NCI-H2107 treated with DMSO at 0.1 percent for 48 hours (cell line): Measurements from ENCODE around the gene PPP1R12B.
"Not testable (repeated sequence)": the region's sequence is repeated elsewhere in the genome, so short reads cannot be mapped to it uniquely, and the experiment has no call there.

Source experiments
- DNase-seq: peaks from one replicate; lab custom pipeline; 2025; ENCODE audit not compliant: unreplicated experiment; lab: John Stamatoyannopoulos, UW

The PPP1R12B gene

DNA sequence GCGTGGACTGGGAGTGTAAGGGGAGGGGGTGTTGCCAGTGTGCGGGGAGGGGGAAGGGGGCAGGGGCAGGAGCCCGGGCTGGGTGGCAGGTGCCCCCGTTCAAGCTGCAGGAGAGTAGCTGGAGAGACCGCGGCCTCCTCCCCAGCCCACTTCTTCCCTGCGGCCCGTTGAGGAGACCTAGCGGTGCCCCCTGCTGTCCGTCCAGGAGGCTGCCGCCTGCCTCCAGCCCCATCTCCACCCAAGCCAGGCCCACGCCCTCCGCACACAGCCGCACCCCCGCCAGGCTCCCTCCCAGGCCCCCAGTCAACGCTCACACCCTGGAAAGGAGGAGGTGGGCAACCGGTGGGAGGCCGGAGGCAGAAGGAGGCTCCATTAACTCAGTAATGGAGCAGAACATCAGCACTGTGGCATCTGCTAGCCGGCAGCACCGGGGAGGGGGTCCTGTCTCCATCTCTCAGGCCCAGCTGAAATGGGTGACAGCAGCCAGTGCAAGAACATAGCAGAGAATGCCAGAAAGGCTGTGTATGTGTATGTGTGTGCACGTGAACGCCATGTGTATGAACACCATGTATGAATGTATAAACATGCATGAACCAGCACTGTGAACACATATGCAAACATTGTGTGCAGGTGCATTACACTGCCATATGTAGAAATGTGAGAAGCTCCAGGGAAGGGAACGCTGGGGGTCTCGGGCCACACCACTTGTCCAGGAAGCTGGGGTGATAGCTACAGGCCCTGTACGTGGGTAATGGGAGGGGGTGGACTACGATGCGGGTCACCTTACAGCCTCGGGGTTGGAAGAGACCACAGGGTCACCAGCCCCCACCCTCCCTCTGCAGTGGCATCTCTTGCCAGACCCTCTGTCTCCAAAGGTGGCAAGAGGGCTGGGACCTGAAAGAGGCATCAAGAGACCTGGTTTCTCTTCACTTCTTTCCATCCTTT, 277.2 kb downstream of the PPP1R12B start:
- peak; percentile 37 for DNase-seq

DNA sequence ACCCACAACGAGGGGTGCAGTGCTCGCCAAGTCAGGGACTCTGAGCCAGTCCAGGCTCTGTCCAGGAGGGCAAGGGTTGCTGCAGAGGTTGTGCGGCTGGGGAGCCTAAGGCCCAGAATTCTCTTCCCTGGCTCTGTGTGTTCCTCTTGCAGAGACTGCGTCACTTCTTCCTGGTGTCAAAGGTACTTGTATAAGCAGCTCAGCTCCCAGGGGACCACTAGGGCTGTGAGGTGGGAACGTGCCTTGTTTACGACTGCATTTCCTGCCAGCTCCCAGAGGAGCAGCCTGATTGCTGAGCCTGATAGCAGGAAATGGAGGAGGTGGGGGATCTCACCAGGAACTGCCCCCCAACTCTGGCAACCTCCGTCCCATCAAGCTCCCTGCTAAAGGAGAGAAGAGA, 278.5 kb downstream of the PPP1R12B start:
- DNase-seq: peak; percentile 80

DNA sequence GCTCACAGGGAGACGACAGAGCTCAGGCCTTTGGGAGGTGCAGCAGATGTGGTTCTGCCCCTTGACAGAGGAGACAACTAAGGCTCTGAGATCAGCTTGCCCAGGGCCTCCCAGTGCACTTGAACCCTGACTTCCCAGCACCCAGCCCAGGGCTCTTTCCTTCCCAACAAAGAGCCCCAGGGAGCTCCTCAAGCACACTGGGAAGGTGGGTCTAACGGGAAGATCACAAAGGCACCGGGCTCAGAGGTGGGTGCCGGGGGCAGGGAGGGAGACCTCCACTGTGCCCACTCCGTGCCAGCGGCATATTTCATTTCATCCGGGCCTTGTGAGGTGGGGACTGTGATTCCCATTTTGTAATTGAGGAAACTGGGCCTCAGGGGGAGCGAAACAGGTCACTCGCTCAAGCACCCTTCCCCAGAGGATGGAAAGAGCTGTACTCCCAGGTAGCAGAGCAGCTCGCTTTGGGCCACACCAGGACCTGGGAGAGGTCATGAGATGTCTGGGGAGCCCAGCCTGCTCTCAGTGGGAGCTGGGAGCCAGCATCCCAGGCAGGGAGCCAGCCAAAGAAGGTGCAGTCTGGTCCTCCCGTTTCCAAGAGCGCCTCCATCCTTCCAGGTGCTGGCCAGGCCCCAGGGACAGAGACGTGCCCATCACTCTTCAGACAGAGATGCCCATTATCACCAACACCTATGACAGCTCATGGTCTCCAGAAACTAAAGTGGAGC, 279.5 kb downstream of the PPP1R12B start:
- no peak for DNase-seq

DNA sequence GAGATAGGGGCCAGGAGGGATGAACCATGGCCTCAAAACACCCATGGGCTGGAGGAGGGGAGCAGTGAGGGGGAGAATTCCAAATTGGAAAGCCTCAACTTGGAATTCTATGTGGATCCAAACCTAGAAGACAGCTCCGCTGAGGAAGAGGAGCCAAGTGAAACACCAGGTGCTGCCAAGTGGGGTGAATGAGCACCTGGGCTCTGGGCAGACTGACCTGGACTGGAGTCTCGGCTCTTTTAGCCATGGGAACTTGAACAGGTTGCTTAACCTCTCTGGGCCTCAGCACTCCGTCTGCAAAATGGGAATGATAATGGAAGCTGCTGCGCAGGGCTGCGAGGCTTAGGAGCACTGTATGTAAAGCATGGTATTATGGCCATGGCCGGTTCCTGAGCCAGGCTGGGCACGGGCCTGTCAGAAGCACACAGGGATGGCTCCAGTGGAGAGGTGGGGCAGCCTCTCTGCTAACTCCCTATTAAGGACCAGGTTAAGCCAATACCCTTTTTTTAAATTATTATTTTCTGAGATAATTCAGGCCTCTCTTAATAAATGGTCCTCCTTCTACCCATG, 280.2 kb downstream of the PPP1R12B start:
- no peak for DNase-seq

DNA sequence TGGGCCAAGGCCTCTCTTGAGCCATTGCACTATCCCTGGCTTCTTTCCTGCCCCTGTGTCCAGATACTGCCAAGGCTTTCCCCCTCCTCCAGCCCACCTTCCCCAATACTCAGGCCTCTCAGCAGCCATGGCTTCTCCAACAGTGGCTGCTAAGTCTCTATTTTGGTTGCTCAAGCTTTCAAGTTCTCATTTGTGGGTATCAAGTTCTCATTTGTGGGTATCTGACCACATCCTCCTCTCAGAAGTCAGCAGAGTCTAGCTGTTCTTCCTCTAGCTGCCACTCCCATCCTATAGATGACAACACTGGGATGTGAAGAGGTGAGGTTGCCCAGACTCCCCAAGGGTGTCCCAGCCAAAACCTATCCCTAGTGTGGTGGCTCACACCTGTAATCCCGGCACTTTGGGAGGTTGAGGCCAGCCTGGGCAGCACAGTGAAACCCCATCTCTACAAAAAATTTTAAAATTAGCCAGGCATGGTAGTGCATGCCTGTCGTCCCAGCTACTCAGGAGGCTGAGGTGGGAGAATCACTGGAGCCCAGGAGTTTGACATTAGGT, 280.8 kb downstream of the PPP1R12B start:
- not testable (repeated sequence) for DNase-seq

DNA sequence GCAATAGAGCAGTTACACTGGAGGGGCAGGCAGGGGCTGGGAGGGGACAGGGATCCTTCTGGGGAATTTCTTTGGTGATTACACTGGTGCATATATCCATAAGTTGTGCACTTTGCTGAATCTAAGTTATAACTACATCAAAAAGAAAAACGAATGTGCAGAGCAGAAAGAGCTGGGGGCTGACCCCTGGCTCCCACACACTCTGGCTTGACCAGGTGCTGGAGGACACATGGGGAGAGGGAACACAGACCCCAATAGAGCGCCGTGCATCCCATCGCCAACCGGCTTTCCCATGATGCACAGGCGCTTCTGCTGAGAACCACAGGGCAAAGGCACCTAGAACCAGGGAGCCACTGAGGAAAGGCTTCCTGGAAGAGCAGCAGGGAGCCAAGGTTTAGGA, 281.6 kb downstream of the PPP1R12B start:
- not testable (repeated sequence) for DNase-seq

DNA sequence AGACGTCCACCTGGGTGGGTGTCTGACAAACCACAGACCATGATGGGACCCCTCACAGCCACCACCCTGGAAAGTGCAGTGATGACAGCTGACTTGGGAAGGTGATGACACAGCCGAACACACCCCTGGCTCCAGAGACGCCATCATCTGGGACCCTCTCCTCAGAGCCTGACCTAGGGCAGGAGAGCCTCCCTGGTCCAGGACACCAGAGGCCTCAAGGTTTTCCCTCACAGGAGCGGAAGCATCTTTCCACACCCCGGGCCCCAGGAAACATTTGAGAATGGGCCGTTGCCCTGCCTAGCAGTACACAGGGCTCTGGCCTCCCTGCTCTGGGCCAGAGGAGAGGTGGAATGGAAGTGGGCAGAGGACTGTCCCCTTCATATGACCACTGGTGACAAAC, 282.0 kb downstream of the PPP1R12B start:
- DNase-seq: no peak

DNA sequence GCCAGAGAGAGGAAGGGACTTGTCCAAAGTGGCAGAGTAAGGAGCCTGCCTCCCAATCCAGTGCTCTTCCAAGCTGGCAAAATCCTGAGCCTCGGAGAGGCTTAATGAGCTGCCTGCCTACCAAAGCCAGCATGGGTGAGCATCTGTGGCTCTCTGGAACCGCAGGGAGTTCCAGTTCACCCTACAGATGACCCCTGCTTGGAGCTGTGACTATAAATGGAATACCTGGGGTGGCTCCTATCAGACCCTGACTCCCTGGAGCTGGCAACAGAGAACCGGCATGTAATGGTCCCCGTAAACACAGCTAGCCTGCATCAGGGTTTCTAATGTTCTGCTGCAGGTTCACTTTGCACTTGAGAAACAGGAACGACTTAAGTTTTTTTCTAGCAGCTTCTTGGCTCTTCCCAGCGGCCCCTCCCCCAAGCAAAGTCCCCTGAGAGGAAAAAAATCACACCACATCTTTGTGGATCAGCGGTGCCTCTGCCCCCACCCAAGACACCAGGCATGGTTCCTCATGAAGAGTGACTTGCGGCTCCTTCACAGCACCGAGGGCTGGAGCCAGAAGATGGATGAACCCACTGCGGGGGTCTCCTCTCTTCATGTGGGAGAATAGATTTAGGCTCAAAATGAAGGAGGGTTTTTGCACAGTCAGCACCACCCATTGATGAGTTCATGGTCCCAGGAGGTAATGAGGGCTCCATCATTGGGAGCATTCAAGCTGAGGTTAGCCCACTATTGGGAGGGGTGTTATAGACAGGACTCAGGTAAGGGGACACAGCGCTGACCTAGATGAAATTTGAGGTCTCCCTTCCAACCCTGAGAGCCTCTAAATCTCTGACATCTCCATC, 282.8 kb downstream of the PPP1R12B start:
- DNase-seq: no peak

DNA sequence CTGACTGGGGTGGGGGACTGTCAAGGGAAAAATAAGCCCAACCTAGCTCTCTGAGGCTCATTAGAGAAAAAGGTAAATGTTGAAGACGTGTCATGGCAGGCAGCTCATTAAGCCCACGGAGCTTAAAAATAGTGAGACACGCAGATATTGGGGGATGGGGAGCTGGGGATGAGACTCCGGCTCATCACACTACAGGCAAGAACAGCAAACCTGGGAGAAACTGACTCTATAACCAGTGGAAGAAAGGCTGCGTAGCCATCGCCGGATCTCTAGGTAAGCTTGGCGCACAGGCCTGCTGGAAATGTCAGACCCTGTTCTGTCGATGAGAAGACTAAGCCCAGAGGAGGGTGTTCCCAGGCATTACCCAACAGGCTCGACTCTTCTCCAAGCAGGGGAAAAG, 283.7 kb downstream of the PPP1R12B start:
- DNase-seq: no peak

DNA sequence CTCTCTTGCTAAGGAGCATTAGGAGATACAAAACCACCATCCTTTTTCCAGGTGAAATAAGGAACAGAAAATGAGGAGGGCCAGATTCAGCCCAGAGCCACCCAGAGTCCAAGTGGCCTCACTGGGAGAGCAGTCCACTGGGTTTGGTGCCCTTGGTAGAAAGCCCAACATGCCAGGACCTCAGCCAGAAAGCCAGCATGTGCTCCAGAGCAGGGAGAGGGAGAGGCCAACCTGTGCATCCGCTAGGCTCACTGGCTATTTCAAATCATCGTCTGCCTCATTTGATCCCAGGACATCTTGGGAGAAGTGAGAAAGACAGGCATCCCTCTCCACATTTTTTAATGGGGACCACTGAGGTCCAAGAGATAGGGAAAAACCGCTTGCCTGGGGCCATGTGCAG, 287.7 kb downstream of the PPP1R12B start:
- DNase-seq: not testable (repeated sequence)

DNA sequence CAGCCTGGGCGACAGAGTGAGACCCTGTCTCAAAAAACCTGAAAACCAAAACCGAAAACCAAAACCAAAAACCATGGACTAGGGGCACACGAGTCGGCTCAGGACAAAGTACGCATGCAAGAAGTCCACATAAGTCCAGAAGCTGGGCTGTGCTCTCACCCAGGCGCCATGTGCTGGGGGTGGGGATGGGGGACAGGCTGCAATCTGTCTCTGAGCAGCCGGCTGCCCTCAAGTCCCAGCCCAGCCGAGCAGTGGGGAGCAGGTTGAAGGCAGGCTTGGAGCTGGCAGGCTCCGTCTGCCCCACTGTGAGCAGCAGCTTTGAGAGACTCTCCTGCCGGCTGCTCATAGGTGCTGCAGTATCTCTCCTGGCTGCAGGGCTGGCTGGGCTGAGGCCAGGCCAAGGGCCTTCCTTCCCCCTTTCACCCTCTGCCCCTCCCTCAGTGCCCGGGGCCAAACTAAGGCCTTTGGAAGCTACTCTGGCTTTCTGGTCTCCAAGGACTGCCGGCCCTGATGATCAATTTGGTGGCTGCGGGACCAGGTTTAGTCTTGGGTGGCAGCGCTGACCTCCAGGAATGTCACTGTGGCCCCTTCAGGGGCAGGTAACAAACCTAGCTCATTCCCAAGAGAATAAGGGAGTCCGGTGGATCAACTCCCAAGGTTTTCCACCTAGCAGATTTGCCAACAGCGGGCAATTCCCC, 289.0 kb downstream of the PPP1R12B start:
- not testable (repeated sequence) for DNase-seq

DNA sequence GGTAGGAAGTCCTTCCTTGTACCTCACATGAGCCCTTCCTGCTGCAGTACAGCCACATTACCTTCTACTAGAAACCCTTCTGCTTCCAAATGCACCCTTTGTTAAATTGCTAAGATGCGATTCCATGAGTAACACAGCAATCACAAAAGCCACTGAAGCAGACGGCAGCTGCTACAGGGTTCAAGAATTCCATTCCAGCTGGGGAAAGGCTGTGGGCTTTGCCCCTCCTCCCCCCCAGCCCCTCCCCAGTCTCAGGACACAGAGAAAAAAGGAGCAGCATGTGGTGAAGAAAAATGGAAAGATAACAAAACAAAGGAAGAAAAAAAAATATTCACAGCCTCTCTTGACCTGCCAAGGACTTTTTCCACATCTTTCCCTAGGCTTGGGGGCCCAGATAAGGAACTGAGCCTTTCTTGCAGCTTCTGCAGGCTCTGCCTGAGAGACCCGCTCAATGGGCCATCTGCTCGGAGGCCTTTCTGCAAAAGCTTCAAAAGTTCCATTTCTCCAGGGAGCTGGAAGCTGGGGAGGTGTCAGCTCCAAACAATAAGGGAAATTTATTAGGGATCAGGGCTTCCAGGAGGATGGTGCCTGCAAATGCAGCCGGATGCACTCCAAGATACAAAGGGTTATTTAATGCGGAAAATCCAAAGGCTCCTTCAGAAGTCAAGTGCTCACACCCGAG, 289.7 kb downstream of the PPP1R12B start:
- DNase-seq: no peak

DNA sequence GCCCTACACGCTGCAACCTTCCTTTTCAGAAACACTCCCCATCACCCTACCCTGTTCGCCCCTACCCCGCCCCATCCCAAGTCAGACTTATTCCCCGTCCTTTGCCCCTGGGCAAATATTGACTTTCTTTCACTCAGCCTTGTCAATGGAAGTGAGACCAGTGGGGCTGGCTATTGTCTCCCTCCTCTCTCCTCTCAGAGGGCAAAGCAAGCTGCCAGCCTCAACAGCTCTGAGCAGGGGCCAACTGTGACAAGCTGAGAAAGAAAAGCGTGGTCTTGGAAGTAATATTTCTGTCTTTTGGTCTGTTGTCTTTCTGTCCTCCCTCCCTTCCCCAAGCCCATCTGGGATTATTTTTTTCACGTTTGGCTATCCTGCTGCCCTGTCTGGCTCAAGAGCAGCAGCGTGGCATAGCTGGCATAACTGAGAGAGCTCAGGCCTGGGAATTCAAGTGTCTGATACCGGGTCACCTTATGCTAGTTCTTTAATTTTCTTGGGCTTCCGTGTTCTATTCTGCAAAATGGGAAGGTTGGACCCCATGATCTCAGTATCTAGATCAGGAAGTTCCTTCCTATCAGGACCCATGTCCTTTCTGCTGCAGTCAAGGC, 290.3 kb downstream of the PPP1R12B start:
- DNase-seq: not testable (repeated sequence)

DNA sequence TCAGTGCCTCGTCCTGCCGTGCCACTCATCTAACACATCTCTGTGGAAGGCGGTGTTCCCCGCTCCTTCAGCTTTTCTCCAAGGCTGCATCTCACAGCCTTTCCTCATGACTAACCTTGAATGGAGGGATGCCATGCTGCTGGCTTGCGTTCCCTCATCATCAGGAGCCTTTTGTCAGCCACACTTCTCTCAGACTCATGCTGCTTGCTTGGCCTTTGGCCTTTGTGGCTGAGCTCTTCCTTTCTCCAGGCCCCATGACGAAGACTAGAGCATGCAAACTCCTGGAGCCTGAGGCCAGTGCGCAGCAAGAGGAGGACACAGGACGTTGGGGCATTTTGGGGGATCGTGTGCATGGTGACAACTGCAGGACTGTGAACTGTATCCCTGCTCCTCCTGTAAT, 291.0 kb downstream of the PPP1R12B start:
- no peak for DNase-seq

DNA sequence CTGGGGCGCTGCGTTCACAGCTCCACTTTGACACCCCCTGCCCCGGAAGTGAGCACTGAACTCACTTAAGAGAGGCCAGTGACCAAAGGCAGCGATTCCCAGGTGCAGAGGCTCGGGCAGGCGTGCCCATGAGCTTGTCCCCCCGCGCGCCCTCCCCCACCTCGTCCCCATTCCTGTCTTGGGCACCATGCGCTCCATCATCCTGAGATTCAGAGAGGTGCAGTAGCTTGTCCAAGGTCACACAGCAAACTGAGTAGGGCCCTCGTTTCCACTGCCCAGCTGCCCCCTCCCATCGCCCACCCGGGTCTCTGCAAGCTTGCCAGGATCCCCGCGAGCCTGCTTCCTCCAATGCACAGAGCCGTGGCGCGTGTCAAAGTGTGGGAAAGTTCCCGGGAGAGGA, 293.7 kb downstream of the PPP1R12B start:
- no peak for DNase-seq
